ENCODE results near the gene ALOX15. TPM values are rescaled to one million over a fixed set of nuclear protein-coding genes. Genes with fewer than 3 reads are reported as not detected.
"Not testable (repeated sequence)": the region's sequence is repeated elsewhere in the genome, so short reads cannot be mapped to it uniquely, and the experiment has no call there.

Gene ALOX15
- total RNA-seq, 1 donor from 2014 or later: 0.31 TPM

DNA sequence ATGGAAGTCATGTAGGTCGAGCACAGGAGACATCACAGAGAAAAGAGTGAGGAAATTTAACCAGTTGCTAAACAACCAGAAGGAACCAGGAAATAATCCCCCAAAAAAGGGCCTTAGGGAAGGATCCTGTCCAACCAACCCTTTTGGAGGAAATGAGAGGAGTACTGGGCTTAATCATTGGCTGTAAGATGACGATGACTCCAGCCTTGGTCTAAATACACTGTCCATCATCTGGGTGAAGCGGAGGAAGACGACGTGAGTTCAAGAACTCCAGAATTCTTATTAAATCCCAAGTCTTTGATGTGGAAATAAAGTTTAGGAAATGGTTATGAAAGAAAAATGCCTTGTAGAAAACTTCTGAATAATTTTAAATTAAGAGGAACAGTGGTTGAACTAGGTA is 11.5 kb upstream of the ALOX15 start:
- no peak for DNase-seq

GRCh38 chr17:4648741-4649140 is 7.3 kb upstream of the ALOX15 start:
- no peak for DNase-seq

DNA sequence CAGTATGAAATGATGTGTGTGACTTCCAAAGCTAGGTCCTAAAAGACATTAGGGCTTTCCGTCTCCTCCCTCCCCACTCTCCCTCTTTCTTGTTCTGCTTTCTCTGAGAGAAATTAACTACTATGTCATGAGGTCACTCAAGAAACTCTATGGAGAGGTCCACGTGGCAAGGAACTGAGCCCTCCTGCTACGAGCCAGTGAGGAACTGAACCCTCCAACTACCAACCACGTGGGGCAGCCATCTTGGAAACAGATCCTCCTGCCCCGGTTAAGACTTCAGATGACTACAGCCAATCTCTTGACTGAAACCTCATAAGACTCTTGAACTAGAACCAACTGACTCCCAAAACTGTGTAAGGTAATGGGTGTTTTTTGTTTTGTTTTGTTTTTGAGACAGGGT is 4.2 kb upstream of the ALOX15 start:
- DNase-seq: no peak

- peak; percentile 12 for DNase-seq
Observed at GRCh38 chr17:4643676-4644075, 2.2 kb upstream of the ALOX15 start.

- DNase-seq: peak; percentile 44
Observed at GRCh38 chr17:4642286-4642685, 808 bp upstream of the ALOX15 start.

- DNase-seq: not testable (repeated sequence)
Observed at GRCh38 chr17:4640569-4641188, 799 bp downstream of the ALOX15 start.

DNA sequence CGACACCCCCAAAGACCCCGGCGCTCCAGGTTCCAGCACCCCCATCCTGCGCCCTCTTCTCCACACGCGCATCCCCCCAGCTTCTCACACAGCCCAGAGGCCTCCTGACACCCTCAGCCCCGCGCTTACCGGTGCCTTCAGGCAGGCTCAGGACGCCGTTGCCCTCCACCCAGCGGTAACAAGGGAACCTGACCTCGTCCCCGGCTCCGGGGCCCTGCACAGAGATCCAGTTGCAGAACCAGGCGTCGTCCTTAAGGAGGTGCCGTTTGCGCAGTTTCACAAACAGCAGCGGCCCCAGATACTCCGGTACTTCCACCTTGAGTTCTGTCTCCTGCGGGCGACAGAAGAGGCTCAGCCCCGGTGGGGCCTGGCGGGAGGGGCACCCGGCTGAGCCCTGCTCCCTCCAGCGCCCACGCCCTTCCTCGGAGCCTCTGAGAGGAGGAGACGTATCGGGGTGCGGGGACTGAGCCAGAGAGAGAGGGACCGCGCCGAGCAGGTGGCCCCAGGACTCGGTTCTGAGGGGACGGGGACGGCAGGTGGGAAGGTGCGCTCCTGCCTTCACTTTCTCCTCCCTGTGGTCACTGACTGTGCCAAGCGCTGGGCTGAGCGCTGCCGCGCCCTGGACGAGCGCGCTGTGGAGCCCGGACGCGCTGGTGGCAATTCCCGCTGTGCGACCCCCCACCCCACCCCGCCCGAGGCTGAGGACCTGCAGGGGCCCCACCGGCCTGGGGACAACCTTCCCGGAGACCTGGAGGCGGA is 2.0 kb downstream of the ALOX15 start:
- DNase-seq: not testable (repeated sequence)

- not testable (repeated sequence) for DNase-seq
Observed at GRCh38 chr17:4638766-4639165, 2.7 kb downstream of the ALOX15 start.

DNA sequence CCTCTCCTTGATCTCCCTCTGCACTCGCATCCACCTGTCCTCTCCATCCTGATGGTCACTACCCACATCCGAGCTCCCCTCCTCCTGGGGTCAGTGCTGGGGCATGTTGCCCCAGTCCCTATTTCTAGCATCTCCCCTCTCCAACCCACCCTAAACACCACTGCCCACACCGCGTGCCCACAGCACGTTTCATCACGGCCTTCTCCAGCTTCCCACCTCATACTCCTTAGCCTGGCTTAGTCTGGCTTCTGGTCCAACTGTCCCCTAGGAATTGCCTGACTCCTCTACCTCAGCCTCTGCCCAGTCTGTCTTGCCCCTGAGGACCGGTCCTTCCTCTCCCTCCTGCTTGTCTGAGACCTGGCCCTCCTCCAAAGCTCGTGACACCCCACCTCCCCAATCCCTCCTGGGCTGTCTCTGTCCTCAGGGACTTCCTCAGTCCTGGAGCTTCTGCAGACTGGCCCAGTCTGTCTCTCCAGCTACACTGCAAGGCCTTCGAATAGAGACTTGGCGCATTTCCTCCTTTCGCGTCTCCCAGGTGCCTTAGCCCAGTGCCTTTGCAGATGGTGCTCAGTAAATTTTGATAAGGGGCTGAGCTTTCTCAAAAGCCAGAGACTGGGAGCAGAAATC is 4.9 kb downstream of the ALOX15 start:
- no peak for DNase-seq

DNA sequence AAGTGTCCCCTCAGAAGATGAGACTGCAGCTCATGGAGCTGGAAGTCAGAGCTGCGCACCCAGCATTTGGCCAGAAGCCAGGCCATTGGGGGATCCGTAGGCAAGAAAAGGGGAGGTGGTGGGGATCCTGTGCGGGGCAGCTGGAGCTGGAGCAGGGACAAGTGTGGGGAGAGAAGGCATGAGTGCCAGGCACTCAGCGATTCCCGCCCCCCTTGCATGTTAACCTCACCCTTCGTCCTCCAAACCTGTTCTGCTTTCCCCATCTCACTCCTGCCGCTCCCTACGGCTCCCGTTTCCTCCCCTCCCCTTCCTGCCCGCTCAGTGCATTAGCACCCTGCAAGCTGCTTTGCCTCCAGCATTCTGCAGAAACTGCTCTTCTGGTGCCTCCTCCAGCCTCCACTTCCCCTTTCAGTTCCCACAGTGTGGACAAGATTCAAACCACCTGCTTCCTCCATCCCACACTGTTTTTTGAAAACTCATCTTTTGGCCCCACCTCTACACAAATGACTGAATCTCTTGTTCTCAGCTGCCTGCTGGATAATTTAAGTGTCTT is 5.6 kb downstream of the ALOX15 start:
- DNase-seq: no peak

DNA sequence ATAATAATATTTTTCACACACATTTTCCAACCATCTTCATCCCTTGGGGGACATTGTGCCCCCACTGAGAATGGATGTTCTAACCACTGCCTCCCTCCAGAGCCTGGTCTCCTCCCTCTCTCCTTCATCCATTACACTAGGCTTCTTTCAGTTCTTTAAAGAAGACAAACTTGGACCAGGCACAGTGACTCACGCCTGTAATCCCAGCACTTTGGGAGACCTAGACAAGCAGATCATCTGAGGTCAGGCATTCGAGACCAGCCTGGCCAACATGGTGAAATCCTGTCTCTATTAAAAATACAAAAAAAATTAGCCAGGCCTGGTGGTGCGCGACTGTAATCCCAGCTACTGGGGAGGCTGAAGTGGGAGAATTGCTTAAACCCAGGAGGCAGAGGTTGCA is 6.5 kb downstream of the ALOX15 start:
- DNase-seq: no peak

DNA sequence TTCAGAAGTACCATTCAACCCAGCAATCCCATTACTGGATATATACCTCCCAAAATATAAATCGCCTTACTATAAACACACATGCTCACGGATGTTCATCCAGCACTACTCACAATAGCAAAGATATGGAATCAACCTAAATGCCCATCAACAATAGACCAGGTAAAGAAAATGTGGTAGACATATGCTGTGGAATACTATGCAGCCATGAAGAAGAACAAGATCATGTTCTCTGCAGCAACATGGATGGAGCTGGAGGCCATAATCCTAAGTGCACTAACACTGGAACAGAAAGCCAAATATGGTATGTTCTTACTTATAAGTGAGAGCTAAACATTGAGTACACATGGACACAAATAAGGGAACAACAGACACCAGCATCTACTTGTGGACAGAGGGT is 7.8 kb downstream of the ALOX15 start:
- no peak for DNase-seq

- DNase-seq: no peak
Observed at GRCh38 chr17:4632581-4632920, 8.9 kb downstream of the ALOX15 start.

DNA sequence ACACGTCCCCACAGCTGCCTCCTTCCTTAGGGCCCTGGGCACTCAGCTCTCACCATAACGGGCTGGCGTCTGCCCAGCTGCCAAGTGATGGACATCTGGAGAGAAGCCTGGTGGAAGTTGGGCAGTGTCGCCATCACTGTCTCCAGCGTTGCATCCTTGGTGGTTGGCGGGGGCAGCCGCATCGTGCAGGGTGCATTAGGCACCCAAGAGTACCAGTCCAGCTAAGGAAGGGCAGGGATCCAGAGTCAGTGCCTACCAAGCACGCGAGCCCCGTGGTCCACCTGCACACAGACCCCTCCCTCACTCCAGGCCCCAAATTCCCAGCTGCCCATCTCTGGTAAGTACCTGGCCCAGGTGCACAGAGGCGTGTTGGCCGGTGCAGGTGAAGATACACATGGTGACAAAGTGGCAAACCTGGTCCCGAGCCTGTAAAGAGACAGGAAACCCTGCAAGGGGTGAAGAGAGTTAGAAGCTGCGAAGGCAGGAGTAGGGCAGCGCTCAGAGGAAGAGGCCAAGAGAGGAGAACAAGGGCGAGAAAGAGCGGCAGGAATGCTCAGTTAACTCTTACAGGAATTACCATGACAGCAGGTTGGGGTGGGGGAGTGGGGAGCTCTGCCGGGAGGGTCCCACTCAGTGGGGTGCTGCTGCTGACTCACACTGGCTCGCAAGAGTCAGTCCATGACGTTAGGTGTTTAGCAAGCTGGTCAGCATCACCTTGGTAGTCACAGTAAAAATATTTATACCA is 9.5 kb downstream of the ALOX15 start:
- DNase-seq: no peak

DNA sequence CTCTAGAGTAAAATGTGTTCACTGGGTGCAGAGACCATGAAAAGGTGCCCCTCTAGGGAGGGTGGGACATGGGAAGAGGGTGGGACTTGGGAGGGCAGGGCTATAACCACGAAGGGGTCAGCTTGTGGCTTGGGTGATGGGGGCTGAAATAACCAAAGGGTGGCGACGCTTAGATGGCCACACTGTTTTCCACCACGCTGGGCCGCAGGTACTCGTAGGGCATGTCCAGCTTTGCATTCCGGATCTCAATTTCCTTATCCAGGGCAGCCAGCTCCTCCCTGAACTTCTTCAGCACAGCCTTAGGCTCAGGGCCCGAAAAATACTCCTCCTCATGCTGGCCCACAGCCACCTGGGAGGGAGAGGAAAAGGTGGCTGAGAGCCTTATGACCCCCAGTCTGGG is 10.0 kb downstream of the ALOX15 start:
- no peak for DNase-seq

DNA sequence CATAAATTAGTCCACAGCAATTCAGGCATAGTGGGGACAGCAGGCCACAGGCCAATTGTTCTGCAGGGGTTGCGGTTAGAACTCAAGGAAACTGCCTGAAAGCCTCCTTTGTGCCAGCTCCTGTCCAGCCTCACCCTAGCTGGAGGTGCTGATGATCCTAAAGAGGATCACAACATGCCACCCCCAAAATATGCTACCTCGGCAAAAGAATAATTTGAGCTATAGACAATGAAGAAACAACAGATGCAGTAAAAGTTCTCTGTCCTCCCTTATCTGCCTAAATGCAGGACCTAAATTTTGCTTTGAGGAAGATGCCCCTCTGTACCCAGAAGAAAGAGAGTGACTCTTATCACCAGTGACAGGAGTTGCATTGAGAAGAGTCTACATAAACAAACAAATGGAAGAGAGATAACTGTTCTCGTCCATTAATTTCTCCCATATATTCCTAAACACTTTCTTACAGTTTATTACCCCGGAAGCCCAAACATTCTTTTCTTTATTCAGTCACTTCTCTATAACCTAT is 14.7 kb downstream of the ALOX15 start:
- no peak for DNase-seq

DNA sequence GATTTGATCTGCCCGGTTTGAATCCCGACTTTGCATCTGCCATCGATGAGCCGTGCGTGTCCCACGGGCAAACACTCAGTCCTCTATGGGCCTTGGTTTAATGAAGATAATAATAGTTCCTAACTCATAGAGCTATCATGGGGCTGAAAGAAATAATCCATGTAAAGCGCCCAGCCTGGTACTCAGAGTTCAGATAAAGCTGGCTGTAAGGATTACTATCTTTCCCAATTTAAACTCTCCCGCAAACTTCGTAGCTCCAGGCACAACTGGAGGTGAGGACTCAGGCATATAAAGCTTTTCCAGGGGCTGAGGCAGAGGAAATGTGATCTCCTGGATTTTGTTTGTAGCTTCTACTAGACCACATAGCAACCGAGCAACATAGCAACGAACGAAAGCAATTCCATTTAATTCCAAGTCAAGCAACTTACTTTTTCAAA is 16.3 kb downstream of the ALOX15 start:
- peak; percentile 88 for DNase-seq

- DNase-seq: not testable (repeated sequence)
Observed at GRCh38 chr17:4624451-4624911, 17.0 kb downstream of the ALOX15 start.

GRCh38 chr17:4623249-4623648 is 18.2 kb downstream of the ALOX15 start:
- DNase-seq: no peak

- DNase-seq: no peak
Observed at GRCh38 chr17:4622375-4622774, 19.1 kb downstream of the ALOX15 start.

- DNase-seq: no peak
Observed at GRCh38 chr17:4620531-4621101, 20.9 kb downstream of the ALOX15 start.
